Measurements from ENCODE around the gene GMNN.
"Not testable (repeated sequence)": the region's sequence is repeated elsewhere in the genome, so short reads cannot be mapped to it uniquely, and the experiment has no call there.

Gene GMNN

GRCh38 chr6:24774696-24775519 lies at the start of gene GMNN:
Gene GMNN, plus strand, starts transcription at chr6:24774937. Its CDS starts 2,310 bp downstream, at chr6:24777247.
- in situ Hi-C loops (cut with MboI; ENCODE audit: low sequenced_read_pairs): no loop called here

DNA sequence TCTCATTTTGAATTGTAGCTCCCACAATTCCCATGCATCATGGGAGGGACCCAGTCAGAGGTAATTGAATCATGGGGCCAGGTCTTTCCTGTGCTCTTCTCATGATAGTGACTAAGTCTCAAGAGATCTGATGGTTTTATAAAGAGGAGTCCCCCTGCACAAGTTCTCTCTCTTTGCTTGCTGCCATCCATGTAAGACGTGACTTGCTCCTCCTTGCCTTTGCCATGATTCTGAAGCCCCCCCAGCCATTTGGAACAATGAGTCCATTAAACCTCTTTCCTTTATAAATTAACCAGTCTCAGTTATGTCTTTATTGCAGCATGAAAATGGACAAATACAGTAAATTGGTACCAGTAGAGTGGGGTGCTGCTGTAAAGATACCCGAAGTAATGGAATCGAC lies 44.1 kb upstream of the GMNN start:
- in situ Hi-C loops (cut with MboI; ENCODE audit: low sequenced_read_pairs): not testable (repeated sequence)

GRCh38 chr6:24731456-24732134 lies 43.1 kb upstream of the GMNN start:
- in situ Hi-C loops (cut with MboI; ENCODE audit: low sequenced_read_pairs): not testable (repeated sequence)

DNA sequence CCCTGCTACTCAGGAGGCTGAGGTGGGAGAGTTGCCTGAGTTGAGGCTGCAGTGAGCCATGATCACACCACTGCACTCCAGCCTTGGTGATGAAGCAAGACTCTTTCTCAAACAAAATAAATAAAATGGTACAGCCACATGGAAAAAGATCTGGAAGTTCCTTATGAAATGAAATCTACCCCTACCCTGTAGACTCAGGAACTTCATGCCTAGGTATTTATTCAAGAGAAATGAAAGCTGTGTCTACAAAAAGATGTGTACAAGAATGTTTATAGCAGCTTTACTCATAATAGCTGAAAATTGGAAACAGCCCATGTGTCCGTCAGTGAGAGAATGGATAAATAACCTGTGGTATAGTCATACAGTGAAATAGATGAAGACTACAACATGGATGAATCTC lies 40.6 kb upstream of the GMNN start:
- in situ Hi-C loops (cut with MboI; ENCODE audit: low sequenced_read_pairs): no loop called here

GRCh38 chr6:24734710-24735109 lies 40.0 kb upstream of the GMNN start:
- in situ Hi-C loops (cut with MboI; ENCODE audit: low sequenced_read_pairs): not testable (repeated sequence)

- in situ Hi-C loops (cut with MboI; ENCODE audit: low sequenced_read_pairs): no loop called here
Measured at GRCh38 chr6:24738741-24739140, 36.0 kb upstream of the GMNN start.

- in situ Hi-C loops (cut with MboI; ENCODE audit: low sequenced_read_pairs): no loop called here
Measured at GRCh38 chr6:24740861-24741260, 33.9 kb upstream of the GMNN start.

- in situ Hi-C loops (cut with MboI; ENCODE audit: low sequenced_read_pairs): no loop called here
Measured at GRCh38 chr6:24742216-24742738, 32.5 kb upstream of the GMNN start.

DNA sequence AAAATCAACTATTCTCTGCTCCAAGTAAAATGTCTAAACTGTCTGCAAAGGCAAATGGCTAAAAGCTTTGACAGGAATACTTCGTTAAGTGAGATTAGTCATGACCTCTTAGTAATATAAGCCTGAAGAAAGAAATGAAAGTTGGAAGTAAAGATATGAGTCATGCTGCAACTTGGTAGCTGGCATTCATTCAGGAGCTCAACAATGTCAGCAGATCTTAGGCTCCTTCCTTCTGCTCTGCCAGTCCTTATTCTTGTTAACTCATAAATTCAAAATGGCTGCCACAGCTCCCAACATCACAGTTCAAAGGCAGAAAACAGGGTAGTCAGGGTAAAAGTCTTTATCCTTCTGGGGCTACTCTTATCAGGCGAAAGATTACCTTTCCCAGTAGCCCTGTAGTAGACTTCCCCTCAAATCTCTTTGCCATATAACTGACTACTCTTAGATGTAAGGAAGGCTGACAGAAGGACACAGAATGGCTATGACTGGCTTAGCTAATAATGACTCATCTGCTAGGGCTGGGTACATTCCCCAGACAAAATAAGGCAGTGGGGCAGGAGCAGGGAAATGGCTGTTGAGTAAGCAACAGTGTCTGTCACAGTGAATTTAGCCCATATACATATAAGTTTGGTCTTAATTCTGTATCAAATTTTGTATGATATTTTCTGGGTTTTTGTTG lies 31.3 kb upstream of the GMNN start:
- in situ Hi-C loops (cut with MboI; ENCODE audit: low sequenced_read_pairs): no loop called here

GRCh38 chr6:24743944-24744335 lies 30.8 kb upstream of the GMNN start:
- in situ Hi-C loops (cut with MboI; ENCODE audit: low sequenced_read_pairs): no loop called here

GRCh38 chr6:24744911-24745310 lies 29.8 kb upstream of the GMNN start:
- in situ Hi-C loops (cut with MboI; ENCODE audit: low sequenced_read_pairs): no loop called here

- in situ Hi-C loops (cut with MboI; ENCODE audit: low sequenced_read_pairs): no loop called here
Measured at GRCh38 chr6:24749297-24749696, 25.4 kb upstream of the GMNN start.

GRCh38 chr6:24750878-24751277 lies 23.9 kb upstream of the GMNN start:
- in situ Hi-C loops (cut with MboI; ENCODE audit: low sequenced_read_pairs): not testable (repeated sequence)

- in situ Hi-C loops (cut with MboI; ENCODE audit: low sequenced_read_pairs): no loop called here
Measured at GRCh38 chr6:24752503-24752902, 22.2 kb upstream of the GMNN start.

GRCh38 chr6:24752917-24753492 lies 21.7 kb upstream of the GMNN start:
- in situ Hi-C loops (cut with MboI; ENCODE audit: low sequenced_read_pairs): no loop called here

GRCh38 chr6:24753545-24753944 lies 21.2 kb upstream of the GMNN start:
- in situ Hi-C loops (cut with MboI; ENCODE audit: low sequenced_read_pairs): no loop called here

DNA sequence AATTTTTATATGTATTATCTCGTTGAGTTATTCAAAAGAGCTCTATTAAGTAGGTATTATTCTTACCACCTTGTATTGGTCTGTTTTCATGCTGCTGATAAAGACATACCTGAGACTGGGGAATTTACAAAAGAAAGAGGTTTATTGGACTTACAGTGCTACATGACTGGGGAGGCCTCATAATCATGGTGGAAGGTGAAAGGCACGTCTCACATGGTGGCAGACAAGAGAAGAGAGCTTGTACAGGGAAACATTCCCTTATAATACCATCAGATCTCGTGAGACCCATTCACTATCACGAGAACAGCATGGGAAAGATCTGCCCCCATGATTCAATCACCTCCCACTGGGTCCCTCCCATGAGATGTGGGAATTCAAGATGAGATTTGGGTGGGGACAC lies 20.4 kb upstream of the GMNN start:
- in situ Hi-C loops (cut with MboI; ENCODE audit: low sequenced_read_pairs): not testable (repeated sequence)

DNA sequence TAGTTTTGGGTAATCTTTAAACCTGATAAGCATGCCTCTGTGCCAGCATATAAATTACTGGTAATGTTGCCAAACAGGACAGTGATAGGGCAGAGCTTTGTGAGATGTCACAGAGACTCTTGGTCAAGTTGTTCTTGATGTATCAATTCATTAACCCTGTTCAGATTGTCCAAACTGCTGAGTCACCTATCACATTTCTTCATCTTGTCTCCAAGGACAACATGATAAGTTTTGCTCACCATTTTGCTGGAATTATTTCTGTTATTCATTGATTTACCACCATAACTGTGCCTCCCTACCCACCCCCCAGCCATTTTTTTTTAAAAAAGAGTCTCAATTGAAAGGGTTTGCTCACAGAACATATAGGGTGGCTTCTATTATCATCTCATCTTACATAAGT lies 19.5 kb upstream of the GMNN start:
- in situ Hi-C loops (cut with MboI; ENCODE audit: low sequenced_read_pairs): no loop called here

GRCh38 chr6:24757611-24758010 lies 17.1 kb upstream of the GMNN start:
- in situ Hi-C loops (cut with MboI; ENCODE audit: low sequenced_read_pairs): no loop called here

- in situ Hi-C loops (cut with MboI; ENCODE audit: low sequenced_read_pairs): no loop called here
Measured at GRCh38 chr6:24759718-24760117, 15.0 kb upstream of the GMNN start.

DNA sequence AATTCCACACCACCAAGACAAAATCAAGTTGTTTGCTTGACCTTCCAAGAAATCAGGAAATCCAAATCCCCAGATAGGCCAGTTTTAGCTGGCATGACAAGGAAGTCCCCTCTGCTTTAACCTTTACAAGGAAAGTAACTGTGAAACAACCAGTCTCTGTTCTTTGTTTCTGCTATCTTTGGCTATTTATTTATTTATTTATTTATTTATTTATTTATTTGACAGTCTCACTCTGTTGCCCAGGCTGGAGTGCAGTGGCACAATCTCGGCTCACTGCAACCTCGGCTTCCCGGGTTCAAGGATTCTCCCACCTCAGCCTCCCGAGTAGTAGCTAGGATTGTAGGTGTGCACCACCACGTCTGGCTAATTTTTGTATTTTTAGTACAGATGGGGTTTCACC lies 14.5 kb upstream of the GMNN start:
- in situ Hi-C loops (cut with MboI; ENCODE audit: low sequenced_read_pairs): no loop called here
